Hepatocyte (in vitro differentiated cells): ENCODE measurements around the gene NUAK1.

Experiments
- EZH2 ChIP-seq: fragments of 200-600 bp; sonication (generic); IDR thresholded peaks from 2 replicates; pipeline ENCODE4 v1.6.1; 2016; ENCODE audit warnings: antibody characterized with exemption, mild to moderate bottlenecking, borderline replicate concordance
- TF ChIP-seq, protein P1 (sequence below): fragments of 200-600 bp; sonication (generic); IDR thresholded peaks from 2 replicates; pipeline ENCODE4 v1.5.1; 2016; ENCODE audit warnings: antibody characterized with exemption, mild to moderate bottlenecking; ENCODE audit not compliant: poor library complexity

DNA sequence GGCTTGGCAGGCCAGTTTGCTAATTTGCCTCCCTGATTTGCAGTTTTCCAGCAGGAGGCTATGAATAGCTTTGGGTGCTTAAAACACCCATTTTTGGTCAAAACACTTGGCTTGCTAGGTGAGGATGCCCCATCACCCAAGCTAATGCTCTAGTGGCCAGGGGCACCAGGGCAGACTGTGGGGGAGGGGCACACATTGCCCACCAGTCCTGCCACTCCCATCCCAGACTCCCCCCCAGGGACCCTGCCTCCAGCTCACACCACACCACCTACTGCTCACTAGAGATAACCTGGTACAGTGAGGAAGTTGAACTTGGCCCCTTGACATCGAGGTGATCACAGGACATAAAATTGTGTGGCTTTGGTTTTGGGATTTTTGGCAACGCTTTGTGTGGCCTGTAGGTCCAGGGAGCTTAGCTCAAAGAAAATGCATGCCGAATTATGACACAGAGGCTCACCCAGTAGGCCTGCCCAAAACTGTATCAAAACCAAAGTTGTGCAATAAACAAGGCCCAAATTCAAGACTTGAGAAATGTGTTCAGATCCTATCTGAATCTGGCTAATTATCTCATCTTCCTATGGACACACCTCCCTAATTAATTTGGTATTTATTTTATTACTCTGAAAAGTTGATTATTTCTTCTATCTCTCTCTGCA lies 4.3 kb downstream of the NUAK1 start:
- no peak for TF ChIP-seq EZH2
- TF ChIP-seq, protein P1, sequence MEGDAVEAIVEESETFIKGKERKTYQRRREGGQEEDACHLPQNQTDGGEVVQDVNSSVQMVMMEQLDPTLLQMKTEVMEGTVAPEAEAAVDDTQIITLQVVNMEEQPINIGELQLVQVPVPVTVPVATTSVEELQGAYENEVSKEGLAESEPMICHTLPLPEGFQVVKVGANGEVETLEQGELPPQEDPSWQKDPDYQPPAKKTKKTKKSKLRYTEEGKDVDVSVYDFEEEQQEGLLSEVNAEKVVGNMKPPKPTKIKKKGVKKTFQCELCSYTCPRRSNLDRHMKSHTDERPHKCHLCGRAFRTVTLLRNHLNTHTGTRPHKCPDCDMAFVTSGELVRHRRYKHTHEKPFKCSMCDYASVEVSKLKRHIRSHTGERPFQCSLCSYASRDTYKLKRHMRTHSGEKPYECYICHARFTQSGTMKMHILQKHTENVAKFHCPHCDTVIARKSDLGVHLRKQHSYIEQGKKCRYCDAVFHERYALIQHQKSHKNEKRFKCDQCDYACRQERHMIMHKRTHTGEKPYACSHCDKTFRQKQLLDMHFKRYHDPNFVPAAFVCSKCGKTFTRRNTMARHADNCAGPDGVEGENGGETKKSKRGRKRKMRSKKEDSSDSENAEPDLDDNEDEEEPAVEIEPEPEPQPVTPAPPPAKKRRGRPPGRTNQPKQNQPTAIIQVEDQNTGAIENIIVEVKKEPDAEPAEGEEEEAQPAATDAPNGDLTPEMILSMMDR = no peak
